AG08396 (cell line): Measurements from ENCODE around the gene C1QTNF4.
"Not testable (repeated sequence)": the region's sequence is repeated elsewhere in the genome, so short reads cannot be mapped to it uniquely, and the experiment has no call there.

Experiments used
- DNase-seq: peaks from one replicate; pipeline ENCODE4 v3.0.0; 2012; ENCODE audit warnings: low spot score, mixed read lengths

C1QTNF4 gene

DNA sequence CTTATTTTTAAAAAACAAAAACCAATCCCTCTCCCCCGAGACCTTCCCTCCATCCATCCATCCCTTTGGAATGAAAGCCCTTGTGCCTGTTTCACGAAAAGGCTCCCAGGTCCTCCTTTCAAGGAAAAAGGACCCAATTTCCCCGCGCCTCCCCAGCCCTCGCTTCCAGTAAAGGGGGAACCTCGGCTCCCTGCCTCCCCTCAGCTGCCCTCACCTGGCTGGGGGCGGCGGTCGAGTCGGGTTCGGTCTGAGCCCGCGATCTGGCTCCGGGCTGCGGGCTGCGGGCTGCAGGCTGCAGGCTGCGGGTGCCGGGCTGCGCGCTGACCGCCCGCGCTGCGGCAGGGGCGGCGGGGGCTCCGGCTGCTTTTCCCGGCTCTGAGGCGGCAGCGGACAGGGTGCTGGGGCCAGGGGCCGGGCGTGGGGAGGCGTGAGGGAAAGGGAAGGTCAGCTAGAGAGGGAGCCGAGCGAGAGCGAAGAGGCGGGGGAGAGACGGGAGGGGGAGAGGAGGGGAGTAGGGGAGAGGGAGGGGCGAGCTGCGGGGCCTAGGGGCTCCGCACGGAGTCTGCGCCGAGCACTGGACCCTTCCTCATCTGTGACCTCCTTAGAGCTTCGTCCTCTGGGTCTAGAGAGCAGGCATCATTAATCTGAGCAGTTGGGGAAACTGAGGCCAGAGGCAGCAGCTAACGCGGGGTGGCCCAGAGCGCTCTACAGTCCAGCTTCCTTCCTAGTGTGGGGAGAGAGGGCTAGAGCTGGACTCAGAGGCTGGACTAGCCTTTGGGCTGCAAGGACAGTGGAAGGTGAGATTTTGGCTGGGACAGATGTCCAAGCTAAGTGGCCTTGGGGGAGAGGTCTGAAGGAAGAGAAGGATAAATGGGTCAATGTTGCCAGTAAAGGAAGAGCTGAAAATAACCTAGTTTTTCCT lies at the start of gene C1QTNF4:
Gene C1QTNF4 (minus strand): TSS at position 478 of the 922 bp plus-strand sequence. CDS start 3,601 bp downstream, outside the sequence.
- DNase-seq: no peak

DNA sequence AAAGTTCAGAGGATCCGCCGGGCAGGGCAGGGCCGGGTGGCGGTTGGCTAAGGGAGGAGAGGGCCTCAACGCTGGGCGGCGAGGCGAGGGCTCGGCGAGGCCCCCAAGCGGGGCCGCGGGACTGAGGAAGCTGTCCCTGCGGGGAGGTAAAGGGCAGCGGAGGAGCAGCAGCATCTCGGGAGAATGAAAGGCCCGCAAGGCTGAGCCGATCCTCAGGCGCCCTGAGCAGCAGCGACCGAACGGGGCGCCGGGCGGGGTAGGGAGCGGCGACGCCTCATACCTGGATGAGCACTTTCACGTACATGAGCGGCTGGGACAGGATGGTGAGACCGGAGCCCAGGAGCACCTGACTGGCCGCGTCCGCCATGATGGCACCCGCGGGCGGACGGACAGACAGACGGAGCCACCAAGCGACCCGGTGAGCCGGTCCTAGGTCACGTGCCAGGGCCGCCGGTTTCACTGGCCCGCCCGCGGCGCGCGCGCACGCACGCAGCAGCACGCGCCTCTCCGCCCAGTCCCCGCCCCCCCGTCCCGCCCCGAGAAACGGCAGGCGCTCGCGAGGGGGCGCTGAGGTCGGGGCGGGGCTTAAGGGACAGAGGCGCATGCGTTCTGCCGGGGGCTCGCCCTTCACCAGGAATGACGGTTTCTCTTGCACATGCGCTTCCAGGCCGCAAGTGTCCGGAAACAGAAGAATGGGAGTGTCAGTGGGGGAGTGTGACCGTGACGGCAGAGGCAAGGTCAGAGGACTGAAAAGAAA lies 48.1 kb upstream of the C1QTNF4 start, which contains the start of gene MTCH2:
Gene MTCH2 (minus strand): TSS at position 461 of the 757 bp plus-strand sequence. CDS start 94 bp downstream, at position 367.
- DNase-seq: peak; percentile 98

DNA sequence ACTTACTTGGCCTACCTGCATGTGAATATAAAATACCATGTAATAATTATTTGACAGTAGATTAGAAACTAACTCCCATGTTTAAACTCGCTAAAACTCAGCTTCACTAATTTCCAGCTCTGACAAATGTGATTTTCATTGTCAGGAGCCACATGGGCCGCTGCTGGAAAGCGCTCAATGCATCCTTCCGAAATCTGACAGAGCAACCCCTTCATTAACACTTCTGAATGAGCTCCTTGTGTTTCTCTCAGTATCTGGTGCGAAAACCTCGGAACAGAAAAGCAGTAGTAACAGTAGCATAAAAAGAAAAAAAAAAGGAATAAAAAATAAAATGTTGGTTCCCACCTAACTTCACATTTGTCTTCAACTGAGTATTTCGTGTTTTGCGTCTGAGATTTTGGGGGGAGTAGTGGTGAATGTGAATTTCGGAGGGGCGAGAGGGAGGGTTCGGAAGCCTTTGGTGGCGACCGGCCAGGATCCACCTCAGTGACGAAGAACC lies 47.4 kb upstream of the C1QTNF4 start:
- no peak for DNase-seq

DNA sequence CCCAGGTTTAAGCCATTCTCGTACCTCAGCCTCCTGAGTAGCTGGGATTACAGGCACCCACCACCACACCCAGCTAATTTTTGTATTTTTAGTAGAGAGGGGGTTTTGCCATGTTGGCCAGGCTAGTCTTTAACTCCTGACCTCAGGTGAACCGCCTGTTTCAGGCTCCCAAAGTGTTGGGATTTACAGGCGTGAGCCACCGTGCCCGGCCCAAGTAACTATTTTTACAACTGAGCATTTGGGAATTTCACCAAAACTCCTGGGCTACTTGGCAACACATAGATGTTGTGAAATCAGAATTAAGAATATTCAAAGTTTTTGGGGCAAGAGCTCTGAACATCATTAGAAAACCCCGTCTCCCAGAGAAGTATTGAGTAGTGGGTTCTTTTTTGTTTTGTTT lies 46.3 kb upstream of the C1QTNF4 start:
- DNase-seq: not testable (repeated sequence)

DNA sequence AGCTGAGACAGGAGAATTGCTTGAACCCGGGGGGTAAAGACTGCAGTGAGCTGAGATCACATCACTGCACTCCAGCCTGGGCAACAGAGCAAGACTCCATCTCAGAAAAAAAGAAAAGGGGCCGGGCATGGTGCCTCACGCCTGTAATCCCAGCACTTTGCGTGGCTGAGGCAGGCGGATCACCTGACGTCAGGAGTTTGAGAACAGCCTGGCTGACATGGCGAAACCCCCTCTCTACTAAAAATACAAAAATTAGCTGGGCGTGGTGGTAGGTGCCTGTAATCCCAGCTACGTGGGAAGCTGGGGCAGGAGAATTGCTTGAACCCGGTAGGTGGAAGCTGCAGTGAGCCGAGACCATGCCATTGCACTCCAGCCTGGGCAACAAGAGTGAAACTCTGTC lies 42.1 kb upstream of the C1QTNF4 start:
- DNase-seq: not testable (repeated sequence)

DNA sequence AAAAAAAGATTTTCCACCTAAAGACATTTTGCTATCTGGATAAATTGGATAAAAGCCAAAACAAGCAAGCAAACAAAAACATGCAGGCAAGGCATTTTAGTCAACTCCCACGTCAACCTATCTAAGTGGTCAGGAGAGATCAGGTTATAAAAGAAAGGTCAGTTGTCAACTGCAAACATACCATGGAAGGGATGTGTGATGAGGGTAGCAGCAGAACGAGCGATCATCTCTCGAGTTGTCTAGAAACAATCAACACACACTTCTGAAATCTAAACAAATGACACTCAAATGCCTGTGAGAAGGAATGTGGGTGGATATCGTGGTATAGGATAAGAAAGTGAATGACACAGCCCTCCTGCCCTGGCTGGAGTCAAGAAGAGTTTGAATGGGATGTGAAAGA lies 37.3 kb upstream of the C1QTNF4 start:
- no peak for DNase-seq

DNA sequence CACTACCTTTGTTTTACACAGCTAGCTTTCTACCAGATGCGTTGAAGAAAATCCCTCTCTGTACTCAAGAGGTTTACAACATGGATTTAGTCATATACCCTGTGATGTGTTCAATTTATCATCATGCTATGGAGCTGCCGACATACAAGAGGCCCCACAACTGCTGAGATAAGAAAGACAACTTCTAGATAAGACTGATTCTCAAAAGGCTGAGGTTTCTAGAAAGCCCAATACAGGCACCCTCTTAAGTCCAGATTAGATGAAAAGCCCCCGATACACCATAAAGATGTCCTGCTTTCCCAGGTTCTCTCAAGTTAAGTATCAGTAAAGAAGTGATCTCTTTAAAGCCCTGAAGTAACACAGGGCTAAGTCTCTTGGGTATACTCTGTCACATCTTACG lies 33.8 kb upstream of the C1QTNF4 start:
- DNase-seq: no peak

DNA sequence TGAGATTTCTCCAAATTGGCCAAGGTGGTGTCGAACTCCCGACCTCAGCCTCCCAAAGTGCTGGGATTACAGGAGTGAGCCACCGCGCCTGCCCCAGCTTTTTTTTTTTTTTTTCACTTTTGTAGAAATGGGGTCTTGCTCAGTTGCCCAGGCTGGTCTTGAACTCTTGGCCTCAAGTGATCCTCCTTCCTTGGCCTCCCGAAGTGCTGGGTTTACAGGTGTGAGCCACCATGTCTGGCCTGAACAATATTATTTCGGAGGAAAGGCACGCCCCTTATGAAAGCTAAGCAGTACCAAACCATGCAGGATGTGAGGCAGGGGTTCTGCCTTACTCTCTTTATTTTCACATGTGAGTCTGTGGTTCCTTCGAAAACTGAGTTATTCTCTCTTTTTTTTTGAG lies 32.0 kb upstream of the C1QTNF4 start:
- DNase-seq: no peak

DNA sequence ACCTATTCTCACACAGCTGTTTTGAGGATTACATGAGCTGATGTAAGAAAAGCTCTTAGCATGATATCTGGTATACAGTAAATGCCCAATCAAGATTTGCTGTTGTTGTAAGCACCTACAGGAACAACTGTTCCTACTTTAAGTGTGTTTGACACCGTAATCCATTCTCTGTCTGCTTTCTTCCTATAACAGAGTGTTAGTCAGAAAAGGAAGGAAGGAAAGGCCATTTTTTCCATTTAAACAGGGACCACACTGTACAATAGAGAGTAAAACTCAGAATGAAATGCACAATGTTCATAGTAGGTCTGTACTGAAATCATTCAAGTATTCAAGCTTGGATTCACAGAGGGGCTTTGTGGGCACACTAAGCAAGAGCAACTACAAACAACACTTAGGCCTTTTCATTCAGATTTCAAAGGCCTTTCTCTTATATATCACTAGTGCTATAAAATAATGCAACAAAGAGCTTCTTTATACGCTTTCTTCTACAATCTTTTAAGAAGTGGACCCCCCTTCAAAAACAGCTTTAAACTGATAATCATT lies 26.7 kb upstream of the C1QTNF4 start:
- no peak for DNase-seq

DNA sequence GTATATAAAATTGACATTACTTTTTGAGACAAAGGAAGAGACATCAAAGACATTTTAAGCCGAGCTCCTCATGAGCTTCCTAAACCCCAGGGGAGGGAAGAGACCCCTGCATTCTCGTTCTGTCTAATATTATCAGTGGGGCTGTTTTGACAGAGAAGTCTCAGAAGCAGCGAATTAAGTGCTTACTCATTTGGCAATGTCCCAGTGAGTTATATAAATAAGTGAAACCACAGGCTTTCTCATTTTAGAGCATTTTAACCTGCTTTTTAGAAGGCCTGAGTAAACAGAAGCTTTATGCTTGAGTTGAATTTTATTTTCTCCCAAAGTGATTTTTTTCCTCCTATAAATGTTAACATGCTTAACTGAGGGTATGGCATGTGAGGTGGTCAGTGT lies 23.2 kb upstream of the C1QTNF4 start:
- DNase-seq: peak; percentile 47

DNA sequence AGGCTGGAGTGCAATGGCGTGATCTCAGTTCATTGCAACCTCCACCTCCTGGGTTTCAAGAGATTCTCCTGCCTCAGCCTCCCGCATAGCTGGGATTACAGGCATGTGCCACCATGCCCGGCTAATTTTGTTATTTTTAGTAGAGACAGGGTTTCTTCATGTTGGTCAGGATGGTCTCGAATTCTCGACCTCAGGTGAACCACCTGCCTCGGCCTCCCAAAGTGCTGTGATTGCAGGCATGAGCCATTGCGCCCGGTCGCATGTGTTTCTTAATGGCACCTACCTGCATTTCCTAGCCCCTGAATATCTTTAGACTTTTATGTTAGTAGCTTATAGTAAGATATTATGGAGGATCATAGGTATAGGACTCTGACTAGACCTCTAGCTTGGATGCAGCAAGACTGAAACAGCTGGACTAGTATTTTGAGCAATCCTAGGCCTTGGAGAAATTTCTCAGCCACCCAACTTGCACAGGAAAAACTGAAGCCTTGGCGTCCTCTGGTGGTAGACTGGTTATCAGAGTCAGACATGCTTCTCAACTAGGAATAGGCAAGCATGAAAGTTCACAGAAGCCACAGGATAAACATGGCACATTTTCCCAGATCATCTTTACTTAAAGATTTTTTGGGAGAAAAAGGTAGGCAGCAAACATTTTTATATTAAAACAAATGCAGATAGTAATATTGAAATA lies 22.7 kb upstream of the C1QTNF4 start:
- peak; percentile 73 for DNase-seq

DNA sequence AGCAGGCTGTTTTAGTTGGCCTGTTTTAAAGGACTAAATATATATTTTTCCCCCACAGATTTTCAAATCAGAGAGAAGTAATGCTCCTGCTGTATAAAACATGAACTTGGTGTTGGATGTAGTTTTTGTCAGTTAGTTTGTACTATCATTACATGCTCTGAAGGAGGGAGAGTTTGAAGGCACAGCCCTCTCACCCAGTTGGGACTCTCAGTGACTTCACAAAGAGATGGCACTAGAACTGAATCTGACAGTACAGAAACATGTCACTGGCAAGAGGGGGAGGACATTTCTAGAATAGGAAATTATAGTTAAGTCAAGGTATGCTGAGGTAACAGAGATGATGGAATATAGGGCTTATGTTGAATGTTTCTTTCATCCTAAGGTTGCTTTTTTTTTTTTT lies 21.0 kb upstream of the C1QTNF4 start:
- DNase-seq: no peak

DNA sequence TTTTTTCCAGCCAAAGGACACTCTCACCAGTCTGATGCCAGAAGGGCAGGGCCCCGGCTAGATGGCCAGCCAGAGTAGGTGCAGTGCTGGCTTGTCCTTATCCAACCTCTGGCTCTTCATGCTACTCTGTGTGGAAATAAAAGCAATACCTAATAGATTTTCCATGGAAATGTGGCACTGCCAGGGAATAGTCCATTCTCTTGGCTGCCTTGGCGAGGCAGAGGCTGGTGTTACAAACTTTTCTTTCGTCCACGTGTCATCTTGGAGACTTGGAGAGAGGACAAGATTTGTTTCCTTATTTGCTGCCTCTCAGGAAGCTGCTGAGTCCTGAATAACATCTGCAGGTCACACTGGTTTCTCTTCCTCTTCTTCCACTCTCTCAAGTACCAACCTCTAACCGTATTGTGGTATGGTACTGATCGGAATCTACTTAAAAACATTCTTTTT lies 17.2 kb upstream of the C1QTNF4 start:
- no peak for DNase-seq

DNA sequence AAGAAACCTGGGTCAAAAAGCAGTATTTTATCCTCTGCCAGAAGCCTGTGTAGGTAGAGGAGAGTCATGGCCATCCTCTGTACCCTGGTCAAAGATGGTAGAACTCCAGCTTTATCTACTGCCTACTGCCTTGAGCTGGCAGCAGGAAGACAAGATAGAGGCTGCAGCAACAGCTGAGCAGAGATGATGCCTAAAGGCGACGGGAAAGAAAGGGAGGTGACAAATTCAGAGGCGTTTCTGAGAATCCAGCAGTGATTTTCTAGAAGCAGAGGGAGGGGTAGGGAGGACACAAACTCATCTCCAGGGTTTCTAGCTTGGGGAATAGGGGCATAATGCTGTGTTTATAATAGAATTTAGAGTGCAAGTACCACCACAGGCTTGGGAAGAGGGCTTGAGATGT lies 15.5 kb upstream of the C1QTNF4 start:
- no peak for DNase-seq

DNA sequence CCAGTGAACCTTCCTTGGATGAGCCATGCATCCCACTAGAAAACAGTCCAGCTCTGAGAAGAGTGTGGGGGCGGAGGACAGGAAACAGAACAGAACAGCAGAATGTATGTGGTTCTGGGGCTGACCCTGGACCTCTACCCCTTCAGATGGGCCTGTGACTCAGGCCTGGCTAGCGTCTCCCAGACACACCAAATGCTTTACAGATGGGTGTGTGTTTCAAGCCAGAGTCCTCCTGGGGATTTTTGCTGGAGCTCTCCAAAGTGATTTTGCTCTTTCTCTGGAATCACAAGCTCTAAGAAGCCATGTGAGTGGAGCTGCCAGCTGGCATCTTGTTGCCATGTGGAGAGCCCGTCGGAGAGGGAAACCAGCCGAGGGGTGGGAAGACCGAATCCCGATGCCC lies 13.2 kb upstream of the C1QTNF4 start:
- DNase-seq: peak; percentile 71

DNA sequence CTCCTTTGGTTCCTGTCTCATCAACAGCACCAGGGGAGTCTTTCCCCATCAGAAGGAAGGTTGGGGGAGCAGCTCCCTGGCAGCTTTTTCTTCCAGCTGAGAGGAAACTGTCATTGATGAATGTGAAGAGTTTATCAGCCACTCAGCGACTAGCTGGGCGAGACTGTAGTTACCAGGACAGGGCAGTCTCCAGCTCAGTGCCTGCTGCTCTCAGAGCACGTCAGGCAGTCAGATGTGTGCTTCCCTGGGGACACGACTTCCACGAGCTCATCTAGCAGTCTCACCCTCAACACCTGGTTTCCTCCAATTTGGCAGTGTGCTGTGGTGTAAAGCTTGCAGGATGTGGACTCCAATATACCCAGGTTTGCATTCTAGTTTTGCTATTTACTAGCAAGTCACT lies 12.5 kb upstream of the C1QTNF4 start:
- no peak for DNase-seq

DNA sequence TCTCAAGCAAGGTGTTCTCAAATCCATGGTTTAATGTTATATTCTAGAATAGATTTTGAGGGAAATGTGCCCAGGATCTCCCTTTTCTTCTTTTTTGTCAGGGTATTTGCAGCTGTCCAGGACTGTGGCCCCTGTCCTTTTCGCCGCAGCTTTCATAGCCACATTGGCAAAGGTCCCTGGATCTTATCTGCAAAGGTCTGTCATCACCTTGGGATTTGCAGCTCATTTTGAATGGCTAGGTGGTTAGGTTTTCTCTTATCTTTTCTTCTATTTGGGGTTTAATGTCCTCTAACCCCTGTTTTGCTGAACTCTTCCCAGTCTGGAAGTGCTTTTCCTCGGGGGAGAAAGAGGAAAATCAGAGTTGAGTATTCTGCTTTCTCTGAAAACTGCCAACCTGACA lies 11.7 kb upstream of the C1QTNF4 start:
- DNase-seq: no peak

DNA sequence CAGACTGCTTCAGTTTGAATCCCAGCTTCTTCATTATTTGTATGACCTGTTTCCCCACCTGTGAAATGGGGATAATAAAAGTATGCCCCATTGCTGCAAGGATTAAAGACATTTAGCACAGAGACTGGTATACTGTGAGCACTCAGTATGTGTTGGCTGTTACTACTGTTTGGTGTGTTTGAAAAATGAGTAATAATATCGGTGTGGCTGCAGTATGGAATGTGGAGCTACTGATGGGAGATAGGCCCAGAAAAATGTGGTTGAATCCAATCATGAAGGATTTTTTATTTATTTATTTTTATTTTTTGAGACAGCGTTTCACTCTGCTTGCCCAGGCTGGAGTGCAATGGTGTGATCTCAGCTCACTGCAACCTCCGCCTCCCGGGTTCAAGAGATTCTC lies 9.1 kb upstream of the C1QTNF4 start:
- DNase-seq: no peak

DNA sequence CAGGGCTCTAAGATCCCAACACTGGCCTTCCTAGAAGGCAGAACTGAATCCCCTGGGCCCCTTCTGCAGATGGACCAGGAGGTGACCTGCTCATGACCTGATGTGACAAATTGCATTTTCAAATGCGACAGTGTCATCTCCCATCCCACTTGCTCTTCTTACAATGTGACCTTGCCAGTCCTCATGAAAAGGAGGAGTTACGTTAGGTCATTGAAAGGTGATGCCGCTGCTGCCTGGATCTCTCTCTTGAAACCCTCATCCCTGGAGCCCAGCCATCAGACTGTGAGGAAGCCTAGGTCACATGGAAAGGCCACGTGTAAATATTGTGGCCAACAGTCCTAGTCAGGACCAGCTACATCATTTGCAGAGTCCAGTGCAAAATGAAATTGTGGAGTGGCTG lies 5.7 kb upstream of the C1QTNF4 start:
- DNase-seq: no peak

DNA sequence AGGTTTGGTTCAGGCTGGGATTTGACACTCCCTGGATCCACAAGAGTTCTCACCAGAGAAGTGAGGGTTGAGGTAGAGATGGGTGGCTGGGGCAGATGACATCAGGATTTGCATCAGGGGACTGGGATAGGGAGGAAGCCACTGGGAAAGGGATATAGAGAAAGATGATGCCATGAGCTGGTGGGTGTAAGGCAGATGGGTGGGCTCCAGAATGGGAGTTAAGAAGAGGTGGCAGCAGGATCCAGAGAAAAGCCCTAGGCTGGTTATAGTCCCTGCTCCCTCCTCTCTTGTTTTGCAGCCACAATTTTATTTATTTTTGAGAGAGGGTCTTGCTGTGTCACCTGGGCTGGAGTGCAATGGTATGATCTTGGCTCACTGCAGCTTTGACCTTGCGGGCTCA lies 1.8 kb upstream of the C1QTNF4 start:
- DNase-seq: no peak

DNA sequence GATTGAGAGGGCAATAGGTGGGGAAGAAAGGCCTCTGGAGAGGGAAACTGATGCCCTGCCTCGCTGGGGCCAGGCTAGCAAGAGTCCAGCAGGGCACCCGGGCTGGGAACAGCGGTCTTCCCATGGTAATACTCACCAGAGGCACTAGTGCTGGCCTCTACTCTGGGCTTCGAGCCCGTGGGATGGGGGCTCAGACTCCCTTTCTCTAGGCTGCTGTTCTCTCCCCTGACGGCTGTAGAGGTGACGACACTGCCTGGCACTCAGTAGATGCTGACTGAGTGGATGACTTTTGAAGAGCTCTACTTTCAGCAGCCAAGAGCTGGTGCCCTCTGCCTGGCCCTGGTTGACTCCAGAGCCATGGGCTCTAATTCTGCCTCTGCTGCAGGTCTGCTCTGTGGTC lies 818 bp upstream of the C1QTNF4 start:
- DNase-seq: no peak

DNA sequence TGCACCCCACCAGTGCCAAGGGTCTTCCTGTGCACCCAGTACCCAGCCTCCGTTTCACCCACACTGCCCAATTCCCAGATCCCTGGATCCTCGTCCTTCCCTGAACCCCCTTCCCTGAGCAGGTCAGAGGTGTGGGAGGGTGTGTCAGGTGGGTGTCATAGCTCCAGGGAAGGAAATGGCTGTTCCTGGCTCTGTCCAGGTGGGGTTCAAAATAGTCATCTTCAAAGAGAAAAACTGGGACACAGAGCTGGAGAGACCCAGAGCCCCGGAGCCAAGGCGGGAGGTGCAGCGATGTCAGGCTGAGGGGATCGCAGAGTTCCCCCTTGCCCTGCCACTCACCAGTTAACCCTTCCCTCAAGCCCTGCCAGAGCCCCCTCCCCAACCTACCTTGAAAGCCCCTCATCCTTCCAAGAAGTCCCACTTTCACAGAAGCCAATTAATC lies 698 bp downstream of the C1QTNF4 start:
- no peak for DNase-seq
